ENCODE results near the gene NETO1. TPM values are rescaled to one million over a fixed set of nuclear protein-coding genes. Genes with fewer than 3 reads are reported as not detected.

NETO1 gene
- total and polyA plus RNA-seq, 2 of the 13 experiments (the other 11 are each of a cell fraction or from before 2014, with no cell fraction given): not detected

DNA sequence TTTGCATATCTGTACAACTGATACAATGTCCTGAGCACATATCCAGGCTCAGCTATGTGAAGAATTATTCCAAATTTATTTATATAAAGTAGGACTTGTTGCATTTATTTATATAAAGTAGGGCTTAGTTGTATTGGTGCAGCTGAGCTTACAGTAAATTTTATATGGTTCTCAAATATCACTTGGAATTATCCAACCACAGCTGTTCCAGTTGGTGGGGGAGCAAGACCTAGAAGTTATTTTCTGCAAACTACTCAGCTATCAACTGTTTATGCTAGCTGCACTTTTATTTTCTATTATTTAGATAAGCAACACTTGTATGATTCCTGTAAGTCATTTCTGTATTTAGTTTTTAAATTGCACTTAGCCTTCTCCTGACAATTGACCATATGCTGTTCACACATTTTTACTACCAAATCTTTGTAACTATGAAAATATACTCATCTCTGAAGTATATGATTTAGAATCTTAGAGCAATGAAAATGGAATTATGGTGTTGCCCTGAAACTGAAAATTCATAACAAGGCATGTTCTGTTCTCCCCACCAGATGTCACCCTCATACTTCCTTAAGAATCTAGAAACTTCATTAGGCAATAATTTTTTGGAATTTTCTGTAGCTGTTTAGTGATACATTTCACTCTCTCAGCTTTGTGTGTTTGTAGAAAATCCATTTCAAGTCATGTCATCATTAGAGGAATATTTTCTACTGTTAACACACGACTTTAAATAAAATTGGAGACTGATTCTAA, 166.7 kb downstream of the NETO1 start:
- intact Hi-C loops (cut with micrococcal nuclease; ENCODE audit: unreplicated experiment) (loop anchor here (5.0 kb wide), 1 partner anchor 436 kb away; no protein-coding TSS in a partner anchor), in situ Hi-C loops (cut with HindIII; ENCODE audit: extremely low pct_ligation_motif_present, low pct_unique_long_range_greater_than_20kb) (no loop called here)
- peak; percentile 9 for DNase-seq (ENCODE audit: low spot score)
- CTCF ChIA-PET (ENCODE audit: low intra/inter-chr PET ratio, low total read pairs): interaction anchor here (0.8 kb wide), 1 partner anchor 1142 kb away, joined by 3 read pairs; no protein-coding TSS in a partner anchor
- Histone ChIP-seq H3K36me3 (replicated peaks in 1 of 2; ENCODE audit: control insufficient read depth in 1 of 2, insufficient read depth in 2 of 2, low read length in 2 of 2) (no peaks in the 10 kb centered on the region), H3K79me2 (ENCODE audit: insufficient read depth, low read length) (no peaks in the 10 kb centered on the region), H3K4me2 (ENCODE audit: low read depth, low read length) (no peak overlapping the region), H3K4me1 (ENCODE audit: insufficient read depth, low read length) (no peaks in the 10 kb centered on the region), H3K27me3 (ENCODE audit: control insufficient read depth in 1 of 2, insufficient read depth in 2 of 2, low read length in 2 of 2) (peaks cover 0 to 3% of the 10 kb centered on the region in 2 experiments; a peak in 2 of 5 replicates), H3K9me3 (ENCODE audit: low read length) (no peaks in the 10 kb centered on the region), H3K9ac (ENCODE audit: insufficient read depth, low read depth, low read length) (no peak overlapping the region), H3K4me3 (replicated peaks in 1 of 3; ENCODE audit: insufficient read depth in 1 of 3, low read depth in 2 of 3, low read length in 3 of 3) (no peak overlapping the region), H3K27ac (ENCODE audit: extremely low read length, insufficient read depth, low read length) (no peak overlapping the region), H4K20me1 (ENCODE audit: insufficient read depth, low read length) (no peaks in the 10 kb centered on the region), H2AFZ (ENCODE audit: low read length) (no peak overlapping the region)
- 0% methylated on average over 1 of the region's 1 CpG for WGBS (ENCODE audit: low lambda C conversion rate)
- BruUV-seq (replicated peaks): no TSS peak
- TF ChIP-seq STAG1 (CRISPR knock-in tag; IDR thresholded peaks at IDR 0.05) (peak; percentile 56), CEBPB (IDR thresholded peaks at IDR 0.05; ENCODE audit: borderline replicate concordance, low read depth, low read length) (0 out of 2 replicates have a peak, but pooled peaks have one; percentile 1), ZNF432 (CRISPR knock-in tag; IDR thresholded peaks at IDR 0.05; ENCODE audit: borderline replicate concordance) (no peak), ZNF574 (CRISPR knock-in tag; IDR thresholded peaks at IDR 0.05) (no peak), ZNF570 (CRISPR knock-in tag; IDR thresholded peaks at IDR 0.05; ENCODE audit: borderline replicate concordance) (no peak), ZHX1 (CRISPR knock-in tag; IDR thresholded peaks at IDR 0.05; ENCODE audit: low read depth) (no peak), CEBPG (CRISPR knock-in tag; IDR thresholded peaks at IDR 0.05) (peak; percentile 48), CTCF (CRISPR knock-in tag; IDR thresholded peaks at IDR 0.05) (peak; percentile 31), SP1 (IDR thresholded peaks at IDR 0.05) (no peak), SP1 (CRISPR knock-in tag; IDR thresholded peaks at IDR 0.05) (no peak)
- ATAC-seq: no peak
- POLR2A ChIA-PET: no interaction called here
- FAIRE-seq: no peak

Measured in HepG2 (cell line).